Stimulated activated CD8-positive, alpha-beta memory T cell treated with anti-CD3 and anti-CD28 coated beads, Interleukin-7, amount 100 ng/mL, for 48 hours (primary cell): Measurements from ENCODE around the gene FBXO41.

ENCODE experiments used
- DNase-seq, 2 donors: peaks; one replicate each; pipeline ENCODE4 v3.0.0-alpha.2; 2020; ENCODE audit warnings: low read depth in 1 of 2; ENCODE audit errors: extremely low read depth in 1 of 2

Gene FBXO41

DNA sequence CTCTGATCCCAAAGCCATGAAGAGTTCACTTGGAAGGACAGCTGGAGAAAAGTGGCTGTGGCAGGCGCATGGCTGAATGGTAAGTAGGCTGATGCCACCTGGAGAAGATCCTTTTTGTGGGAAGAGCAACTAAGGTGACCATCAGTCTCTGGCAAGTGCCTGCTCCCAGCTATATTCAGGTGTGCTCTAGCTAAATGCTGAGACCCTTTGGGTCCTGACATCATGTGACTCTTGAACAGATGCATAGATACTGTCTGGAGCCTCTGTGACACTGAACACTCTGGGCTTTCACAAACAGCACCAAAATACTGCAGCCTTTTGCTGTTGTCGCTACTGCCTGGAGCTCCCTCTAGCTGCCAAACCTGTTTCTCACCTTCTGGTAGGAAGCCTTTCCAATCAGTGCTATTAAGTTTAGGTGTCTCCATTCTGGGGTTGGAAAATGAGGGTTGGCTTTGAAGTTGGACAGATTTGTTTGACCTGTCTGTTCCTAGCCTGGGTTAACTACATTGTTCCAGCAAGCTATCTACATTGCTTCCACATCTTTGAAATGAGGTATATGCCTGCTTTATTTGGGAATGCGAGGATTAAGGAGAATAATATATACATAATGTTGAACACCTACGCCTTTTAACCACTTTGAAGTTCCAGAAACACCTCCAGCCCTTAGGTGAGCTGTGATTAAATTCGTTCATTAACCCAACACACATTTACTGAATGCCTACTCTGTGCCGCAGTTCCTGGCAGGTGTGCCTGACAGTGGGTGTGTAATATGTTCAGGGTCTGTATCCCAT lies 6.0 kb upstream of the FBXO41 start:
- DNase-seq, result peak in 1 of 2 donors; percentile 37

- no peak for DNase-seq
These were observed 5.0 kb upstream of the FBXO41 start for GRCh38 chr2:73289304-73289703.

- no peak for DNase-seq
These were observed 1.9 kb upstream of the FBXO41 start for GRCh38 chr2:73286134-73286655.

DNA sequence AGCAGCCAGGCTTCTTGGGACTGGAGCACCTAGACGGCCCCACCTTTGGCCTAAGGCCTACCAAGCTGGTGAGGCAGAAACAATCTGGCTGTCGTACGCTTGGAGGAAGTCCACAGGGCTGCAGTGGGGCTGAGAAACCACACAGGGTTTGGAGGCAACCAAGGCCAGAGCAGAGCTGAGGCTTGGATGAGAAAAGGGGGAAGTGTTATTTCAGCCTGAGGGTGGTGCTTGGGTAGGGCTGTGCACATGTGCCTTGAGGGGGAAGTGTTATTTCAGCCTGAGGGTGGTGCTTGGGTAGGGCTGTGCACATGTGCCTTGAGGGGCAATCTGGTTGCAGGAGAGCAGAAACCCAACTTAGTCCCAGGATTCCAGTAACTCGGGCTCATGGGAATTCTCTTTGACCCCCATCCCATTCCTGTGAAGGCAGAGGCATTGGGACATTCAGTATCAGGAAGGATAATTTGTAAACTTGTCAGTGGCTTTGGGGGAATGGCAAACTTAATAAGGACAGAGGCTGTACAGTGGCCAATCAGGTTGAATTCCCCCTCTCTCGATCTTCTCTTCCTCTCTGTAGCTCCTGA lies 971 bp upstream of the FBXO41 start:
- no peak for DNase-seq

DNA sequence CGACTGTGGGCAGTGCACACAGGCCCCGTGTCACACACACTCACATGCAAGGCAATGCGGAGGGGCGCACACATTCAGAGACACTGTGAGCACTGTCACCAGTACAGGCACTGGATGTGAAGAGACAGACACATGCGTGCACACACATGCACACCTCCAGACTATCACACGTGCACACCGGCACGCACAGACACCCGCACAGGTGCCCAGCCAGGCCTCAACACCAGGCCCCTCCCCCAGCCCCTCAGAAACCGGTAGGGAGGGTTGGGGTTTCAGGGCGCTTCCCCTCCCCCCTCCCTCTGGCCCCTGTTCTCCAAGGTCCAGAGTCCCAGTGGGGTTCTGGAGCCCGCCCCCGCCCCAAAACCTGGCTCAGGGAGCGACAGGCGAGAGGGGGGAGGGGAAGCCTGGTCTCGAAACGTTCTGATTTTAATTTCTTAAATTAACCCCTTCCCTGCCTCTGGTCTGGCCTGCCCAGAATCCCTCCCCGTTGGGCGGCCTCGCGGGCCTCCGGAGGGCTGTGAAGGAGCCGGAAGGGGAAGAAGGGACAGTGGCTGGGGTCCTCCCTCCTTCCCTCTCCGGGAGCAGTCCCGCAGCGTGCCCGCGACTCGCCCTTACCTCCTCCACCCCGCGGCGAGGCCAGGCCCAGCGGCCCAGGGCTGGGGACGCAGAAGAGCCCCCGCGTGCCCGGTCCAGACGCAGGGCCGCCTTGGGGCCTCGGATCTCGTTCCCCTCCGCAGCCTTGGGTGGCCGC lies 558 bp downstream of the FBXO41 start:
- no peak for DNase-seq

GRCh38 chr2:73282924-73283544 lies 1.2 kb downstream of the FBXO41 start:
- no peak for DNase-seq

GRCh38 chr2:73281244-73281643 lies 3.0 kb downstream of the FBXO41 start:
- DNase-seq, result no peak

DNA sequence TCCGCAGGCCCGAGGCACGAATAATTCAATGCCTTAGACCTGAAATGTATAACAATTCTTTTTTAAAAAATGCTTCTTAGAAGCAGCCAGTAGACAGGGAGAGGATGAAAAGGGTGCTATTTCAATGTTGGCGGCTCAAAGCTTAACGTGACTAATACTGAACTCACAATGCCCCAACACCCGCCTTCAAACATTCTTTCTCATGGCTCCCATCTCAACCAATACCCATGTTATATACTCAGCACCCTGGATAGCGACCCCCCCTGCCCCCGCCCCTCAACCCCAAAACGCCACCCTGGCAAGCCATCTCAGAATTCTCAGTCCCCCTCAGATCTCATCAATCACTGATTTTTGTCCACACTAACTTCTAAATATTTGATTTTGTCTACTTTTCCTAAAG lies 4.4 kb downstream of the FBXO41 start:
- DNase-seq, result no peak

GRCh38 chr2:73272270-73272669 lies 12.0 kb downstream of the FBXO41 start:
- DNase-seq, result no peak

GRCh38 chr2:73269686-73270465 lies 14.4 kb downstream of the FBXO41 start:
- DNase-seq, result no peak

GRCh38 chr2:73268830-73269685 lies 15.2 kb downstream of the FBXO41 start:
- no peak for DNase-seq

DNA sequence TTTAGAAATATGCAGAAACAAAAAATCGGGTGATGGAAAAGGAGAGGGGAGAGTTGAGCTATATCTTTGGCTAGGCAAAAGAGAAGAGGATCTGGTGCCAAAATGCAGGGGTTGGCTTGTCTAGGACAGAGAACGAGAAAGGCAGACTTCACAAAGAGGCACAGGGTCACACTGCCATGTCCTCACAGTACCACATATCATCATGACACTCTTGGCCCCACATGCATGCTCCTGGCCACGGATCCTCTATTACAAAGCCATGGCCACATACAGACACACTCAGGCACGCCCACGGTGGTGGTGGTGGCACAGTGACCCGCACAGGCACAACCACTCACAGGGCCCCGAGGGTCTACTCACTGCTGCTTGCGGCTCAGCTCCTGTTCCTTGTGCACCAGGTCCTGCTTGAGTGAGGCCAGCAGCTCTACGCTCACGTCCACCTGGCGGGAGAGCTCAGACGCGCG lies 15.9 kb downstream of the FBXO41 start:
- no peak for DNase-seq

GRCh38 chr2:73267008-73267407 lies 17.3 kb downstream of the FBXO41 start:
- DNase-seq, result no peak

GRCh38 chr2:73266061-73266901 lies 18.0 kb downstream of the FBXO41 start:
- DNase-seq, result no peak

DNA sequence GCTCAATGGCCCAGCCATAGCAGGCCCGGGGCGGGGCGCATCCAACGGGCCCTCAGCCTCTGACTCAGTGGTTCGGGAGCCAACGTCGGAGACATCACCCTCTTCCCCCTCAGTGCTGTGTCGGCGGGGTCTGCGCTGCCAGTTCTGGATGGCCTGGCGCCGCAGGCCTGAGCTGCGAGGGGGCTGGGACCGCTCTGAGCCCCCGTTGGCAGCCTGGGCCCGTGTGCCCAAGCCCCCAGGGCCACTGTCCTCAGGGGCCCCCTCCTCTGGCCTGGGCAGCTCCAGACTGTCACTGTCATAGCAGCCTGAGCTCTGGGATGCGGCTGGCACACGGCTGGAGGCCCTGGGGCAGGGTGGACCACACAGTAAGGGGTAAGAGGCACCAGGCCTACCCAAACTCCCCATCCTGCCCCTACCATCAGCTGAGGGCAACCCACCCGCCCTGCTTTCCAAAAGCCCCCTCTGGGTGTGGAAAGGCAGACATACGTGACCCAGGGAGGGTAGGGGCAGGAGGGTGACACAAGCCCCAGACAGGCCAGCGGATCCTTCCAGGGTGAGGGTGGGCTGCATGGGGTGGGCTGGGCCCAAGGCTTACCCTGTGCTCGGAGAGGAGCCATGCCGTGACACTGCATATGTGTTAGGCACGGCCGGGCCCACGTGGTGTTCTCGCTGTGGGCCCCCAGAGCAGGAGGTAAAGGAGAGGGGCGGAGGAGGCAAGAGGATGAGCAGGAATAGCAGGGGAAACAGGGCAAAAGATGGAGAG lies 18.8 kb downstream of the FBXO41 start:
- no peak for DNase-seq

DNA sequence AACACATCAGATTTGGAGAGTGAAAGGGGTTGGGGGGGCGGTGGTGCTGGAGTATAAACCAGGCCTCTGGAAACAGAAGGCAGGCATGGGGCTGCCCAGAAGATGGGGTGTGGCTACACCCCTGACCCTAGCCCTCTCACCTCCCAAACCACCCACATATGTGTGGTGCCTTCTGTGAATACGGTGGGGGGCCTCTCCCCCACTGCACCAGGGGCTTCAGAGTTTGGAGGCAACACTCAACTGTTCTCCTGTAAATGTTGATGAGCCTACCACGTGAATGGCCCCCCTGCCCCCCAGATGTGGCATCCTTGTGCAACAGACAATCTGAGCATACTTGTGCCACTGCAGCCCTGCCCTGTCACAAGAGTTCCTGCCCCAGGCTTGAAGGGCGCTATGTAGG lies 19.5 kb downstream of the FBXO41 start:
- DNase-seq, result no peak

GRCh38 chr2:73264332-73264606 lies 20.0 kb downstream of the FBXO41 start:
- no peak for DNase-seq
